Upper lobe of left lung (tissue), 4 donors: ENCODE measurements around the gene AGL.

Experiments used
- CTCF ChIP-seq, 6 experiments: fragments of 450-650 bp in 4 of 6; fragments of 200-600 bp in 2 of 6; sonication (generic) in 2 of 6; IDR thresholded peaks; one replicate each; pipeline ENCODE4 v1.5.1; 2016 to 2019; ENCODE audit warnings: antibody characterized with exemption in 6 of 6
- POLR2AphosphoS5 ChIP-seq, 2 donors: sonication (generic); formaldehyde crosslinking; IDR thresholded peaks; one replicate each; pipeline ENCODE4 v1.5.1; 2017; ENCODE audit warnings: antibody characterized with exemption in 2 of 2

DNA sequence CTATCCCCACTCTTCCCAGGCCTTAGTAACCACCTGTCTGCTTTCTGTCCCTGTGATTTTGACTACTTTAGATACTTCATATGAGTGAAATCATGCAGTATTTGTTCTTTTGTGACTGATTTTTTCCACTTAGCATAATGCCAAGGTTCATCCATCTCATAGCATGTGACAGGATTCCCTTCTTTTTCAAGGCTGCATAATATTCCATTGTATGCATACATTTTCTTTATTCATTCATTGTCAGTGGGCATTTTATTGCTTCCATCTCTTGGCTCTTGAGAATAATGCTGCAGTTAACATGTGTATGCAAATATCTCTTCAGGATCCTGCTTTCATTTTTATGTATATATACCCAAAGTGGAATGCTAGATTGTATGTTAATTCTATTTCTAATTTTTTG lies 56.4 kb downstream of the AGL start:
- TF ChIP-seq CTCF (IDR thresholded peaks at IDR 0.05) (no peak), POLR2AphosphoS5 (IDR thresholded peaks at IDR 0.05) (no peak)
